Activated CD4-positive, alpha-beta T cell treated with anti-CD3 and anti-CD28 coated beads for 4 hours (primary cell): ENCODE data around the gene GABARAPL1.

Source experiments
- DNase-seq, 2 donors: peaks; one replicate each; pipeline ENCODE4 v3.0.0-alpha.2; 2020

Gene GABARAPL1

GRCh38 chr12:10235761-10236631, 23.3 kb downstream of the GABARAPL1 start:
- peak in 1 of 2 donors; percentile 33 for DNase-seq

GRCh38 chr12:10236720-10237119, 24.0 kb downstream of the GABARAPL1 start:
- no peak for DNase-seq

- DNase-seq = no peak
These were observed 25.8 kb downstream of the GABARAPL1 start for GRCh38 chr12:10238526-10238925.

GRCh38 chr12:10241290-10241689, 28.6 kb downstream of the GABARAPL1 start:
- no peak for DNase-seq

- DNase-seq = no peak
These were observed 29.1 kb downstream of the GABARAPL1 start for GRCh38 chr12:10241727-10242126.

- no peak for DNase-seq
These were observed 29.9 kb downstream of the GABARAPL1 start for GRCh38 chr12:10242539-10242938.

- DNase-seq = no peak
These were observed 31.3 kb downstream of the GABARAPL1 start for GRCh38 chr12:10243818-10244520.

GRCh38 chr12:10247436-10248058, 34.9 kb downstream of the GABARAPL1 start:
- no peak for DNase-seq

- no peak for DNase-seq
These were observed 37.2 kb downstream of the GABARAPL1 start for GRCh38 chr12:10249690-10250455.

- DNase-seq = no peak
These were observed 39.0 kb downstream of the GABARAPL1 start for GRCh38 chr12:10251669-10252068.

- no peak for DNase-seq
These were observed 39.5 kb downstream of the GABARAPL1 start for GRCh38 chr12:10252201-10252600.

- no peak for DNase-seq
These were observed 43.4 kb downstream of the GABARAPL1 start for GRCh38 chr12:10256064-10256463.

- no peak for DNase-seq
These were observed 48.2 kb downstream of the GABARAPL1 start for GRCh38 chr12:10260927-10261326.

GRCh38 chr12:10268037-10268436, 55.4 kb downstream of the GABARAPL1 start:
- DNase-seq = no peak

- no peak for DNase-seq
These were observed 59.8 kb downstream of the GABARAPL1 start for GRCh38 chr12:10272467-10272866.
